PFSK-1 (cell line): Measurements from ENCODE around the gene NBEA.

Experiments used
- FOXP2 ChIP-seq: optimal IDR thresholded peaks from 2 replicates; pipeline ENCODE3; 2011; ENCODE audit warnings: borderline replicate concordance, control low read depth, inconsistent platforms; ENCODE audit not compliant: insufficient read depth; ENCODE audit errors: extremely low read length, extremely low read depth
- POLR2AphosphoS5 ChIP-seq: IDR thresholded peaks from 2 replicates; pipeline ENCODE4 v1.6.1; 2012; ENCODE audit warnings: low read depth, mild to moderate bottlenecking, control low read depth, low read length, moderate library complexity
- SIN3A ChIP-seq: IDR thresholded peaks from 2 replicates; pipeline ENCODE4 v1.6.1; 2012; ENCODE audit warnings: mild to moderate bottlenecking, low read length, moderate library complexity, borderline replicate concordance; ENCODE audit not compliant: insufficient read depth
- TAF1 ChIP-seq: IDR thresholded peaks from 2 replicates; pipeline ENCODE4 v1.6.1; 2012; ENCODE audit warnings: low read length, control low read depth, borderline replicate concordance; ENCODE audit not compliant: insufficient read depth
- TF ChIP-seq, protein P1 (sequence below), 2 experiments: IDR thresholded peaks; 2 replicates each; pipeline versions ENCODE4 v1.6.1 to v1.8.0; 2011 to 2012; ENCODE audit warnings: low read depth in 2 of 2, low read length in 2 of 2, control low read depth in 1 of 2, inconsistent platforms in 1 of 2, mild to moderate bottlenecking in 1 of 2, moderate library complexity in 1 of 2; ENCODE audit not compliant: insufficient read depth in 1 of 2

NBEA gene

DNA sequence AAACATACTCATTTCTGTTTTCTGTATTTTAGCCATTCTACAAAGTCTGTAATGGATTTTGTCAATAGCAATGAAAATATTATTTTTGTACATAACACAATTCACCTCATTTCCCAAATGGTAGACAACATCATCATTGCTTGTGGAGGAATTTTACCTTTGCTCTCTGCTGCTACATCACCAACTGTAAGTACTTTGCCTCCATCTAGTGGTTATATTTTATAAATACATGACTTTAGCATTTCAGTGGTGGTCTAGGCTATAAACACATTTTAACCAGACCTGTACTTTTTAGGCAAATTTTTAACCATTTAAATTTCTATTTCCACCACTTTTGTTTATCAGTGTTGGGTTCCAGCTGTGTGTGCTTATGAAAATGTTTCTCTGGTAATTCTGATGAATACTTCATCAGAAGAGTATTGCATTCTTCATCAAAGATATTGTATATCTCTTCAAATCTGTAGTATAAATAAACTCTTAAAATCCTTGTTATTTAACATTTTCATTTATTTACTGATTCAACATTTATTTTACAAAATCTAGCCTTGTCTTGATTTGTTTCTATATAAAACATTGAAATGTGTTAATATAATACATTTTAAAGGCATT, 222.4 kb downstream of the NBEA start:
- TF ChIP-seq POLR2AphosphoS5, result no peak

DNA sequence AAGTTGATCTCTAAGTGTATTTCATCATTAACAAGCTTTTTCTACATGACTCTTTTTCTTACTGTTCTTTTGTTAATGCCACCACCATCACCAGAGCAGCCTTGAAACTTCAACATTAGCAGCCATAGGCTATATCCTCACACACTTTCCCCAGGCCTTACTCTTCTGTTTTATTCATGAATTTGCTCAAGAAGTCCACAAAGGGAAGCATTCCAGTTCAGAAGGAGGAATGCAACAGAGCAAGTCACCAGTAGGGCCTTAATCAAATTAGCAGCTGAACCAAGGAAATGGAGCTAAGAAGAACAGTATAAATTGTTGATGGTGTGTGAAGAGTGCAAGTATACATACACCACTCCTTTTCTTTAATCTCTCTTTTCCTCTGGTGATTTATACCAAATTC, 223.1 kb downstream of the NBEA start:
- TF ChIP-seq, protein P1, sequence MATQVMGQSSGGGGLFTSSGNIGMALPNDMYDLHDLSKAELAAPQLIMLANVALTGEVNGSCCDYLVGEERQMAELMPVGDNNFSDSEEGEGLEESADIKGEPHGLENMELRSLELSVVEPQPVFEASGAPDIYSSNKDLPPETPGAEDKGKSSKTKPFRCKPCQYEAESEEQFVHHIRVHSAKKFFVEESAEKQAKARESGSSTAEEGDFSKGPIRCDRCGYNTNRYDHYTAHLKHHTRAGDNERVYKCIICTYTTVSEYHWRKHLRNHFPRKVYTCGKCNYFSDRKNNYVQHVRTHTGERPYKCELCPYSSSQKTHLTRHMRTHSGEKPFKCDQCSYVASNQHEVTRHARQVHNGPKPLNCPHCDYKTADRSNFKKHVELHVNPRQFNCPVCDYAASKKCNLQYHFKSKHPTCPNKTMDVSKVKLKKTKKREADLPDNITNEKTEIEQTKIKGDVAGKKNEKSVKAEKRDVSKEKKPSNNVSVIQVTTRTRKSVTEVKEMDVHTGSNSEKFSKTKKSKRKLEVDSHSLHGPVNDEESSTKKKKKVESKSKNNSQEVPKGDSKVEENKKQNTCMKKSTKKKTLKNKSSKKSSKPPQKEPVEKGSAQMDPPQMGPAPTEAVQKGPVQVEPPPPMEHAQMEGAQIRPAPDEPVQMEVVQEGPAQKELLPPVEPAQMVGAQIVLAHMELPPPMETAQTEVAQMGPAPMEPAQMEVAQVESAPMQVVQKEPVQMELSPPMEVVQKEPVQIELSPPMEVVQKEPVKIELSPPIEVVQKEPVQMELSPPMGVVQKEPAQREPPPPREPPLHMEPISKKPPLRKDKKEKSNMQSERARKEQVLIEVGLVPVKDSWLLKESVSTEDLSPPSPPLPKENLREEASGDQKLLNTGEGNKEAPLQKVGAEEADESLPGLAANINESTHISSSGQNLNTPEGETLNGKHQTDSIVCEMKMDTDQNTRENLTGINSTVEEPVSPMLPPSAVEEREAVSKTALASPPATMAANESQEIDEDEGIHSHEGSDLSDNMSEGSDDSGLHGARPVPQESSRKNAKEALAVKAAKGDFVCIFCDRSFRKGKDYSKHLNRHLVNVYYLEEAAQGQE (IDR thresholded peaks at IDR 0.05; ENCODE audit: insufficient read depth in 1 of 2, low read depth in 2 of 2, low read length in 2 of 2), result no peak
- no peak for TF ChIP-seq POLR2AphosphoS5
- no peak for TF ChIP-seq TAF1
- no peak for TF ChIP-seq FOXP2
- no peak for TF ChIP-seq SIN3A

DNA sequence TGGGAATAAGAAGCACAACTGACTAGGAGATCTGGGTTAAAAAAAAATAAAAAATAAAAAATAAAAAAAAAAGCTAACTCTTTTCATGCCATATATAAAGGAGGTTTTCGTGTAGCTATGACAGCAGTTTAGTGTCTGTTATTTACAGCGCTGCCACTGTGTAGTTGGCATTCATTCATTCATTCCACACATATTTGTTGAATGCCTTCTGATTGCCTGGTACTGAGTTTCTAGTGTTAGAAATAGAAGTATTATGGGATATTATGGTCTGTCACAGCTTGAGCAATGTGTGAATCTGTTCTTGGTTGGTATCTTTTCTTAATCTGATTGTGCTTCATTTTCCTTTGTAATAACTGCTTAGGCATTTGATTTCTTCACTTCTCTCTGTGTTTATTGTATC, 237.4 kb downstream of the NBEA start:
- no peak for TF ChIP-seq SIN3A
- no peak for TF ChIP-seq POLR2AphosphoS5
- TF ChIP-seq TAF1, result no peak
- TF ChIP-seq FOXP2, result no peak
- TF ChIP-seq, protein P1 (IDR thresholded peaks at IDR 0.05; ENCODE audit: insufficient read depth in 1 of 2, low read depth in 2 of 2, low read length in 2 of 2), result no peak

DNA sequence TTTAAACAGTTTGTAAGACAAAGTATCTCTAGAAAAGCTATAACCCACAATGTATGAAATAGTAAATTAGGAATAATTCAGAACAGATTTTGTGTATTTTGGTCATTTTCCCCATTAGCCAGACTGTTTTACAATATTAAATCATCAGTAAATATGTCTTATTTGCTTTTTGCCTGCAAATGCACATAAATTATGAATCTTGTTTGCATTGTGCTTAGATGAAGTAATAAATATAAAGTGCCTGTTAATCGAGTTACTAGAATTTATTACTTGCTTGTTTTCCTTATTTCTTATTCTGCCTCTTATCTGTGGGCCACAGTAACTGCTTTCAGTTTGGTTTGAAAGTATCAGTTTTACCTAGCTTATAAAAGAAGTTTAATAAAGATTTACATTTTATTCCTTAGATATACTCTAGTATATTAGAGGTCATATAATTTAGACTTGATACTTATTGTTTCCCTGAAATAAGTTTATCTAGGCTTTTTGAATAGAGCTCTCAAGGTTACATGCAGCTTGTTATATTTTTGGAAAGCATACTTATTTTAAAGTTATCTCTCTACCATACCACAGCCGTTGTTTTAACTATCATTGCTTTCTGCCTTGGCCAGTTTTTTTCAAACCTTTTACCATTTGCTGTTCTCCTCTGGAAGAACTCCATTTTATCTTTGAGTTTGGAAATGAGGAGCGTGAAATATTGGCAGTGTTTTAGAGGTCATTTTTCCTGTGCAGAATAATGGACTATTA, 238.0 kb downstream of the NBEA start:
- TF ChIP-seq POLR2AphosphoS5 (no peak), TAF1 (no peak), SIN3A (no peak), FOXP2 (no peak)
- TF ChIP-seq, protein P1 (IDR thresholded peaks at IDR 0.05; ENCODE audit: insufficient read depth in 1 of 2, low read depth in 2 of 2, low read length in 2 of 2), result no peak

DNA sequence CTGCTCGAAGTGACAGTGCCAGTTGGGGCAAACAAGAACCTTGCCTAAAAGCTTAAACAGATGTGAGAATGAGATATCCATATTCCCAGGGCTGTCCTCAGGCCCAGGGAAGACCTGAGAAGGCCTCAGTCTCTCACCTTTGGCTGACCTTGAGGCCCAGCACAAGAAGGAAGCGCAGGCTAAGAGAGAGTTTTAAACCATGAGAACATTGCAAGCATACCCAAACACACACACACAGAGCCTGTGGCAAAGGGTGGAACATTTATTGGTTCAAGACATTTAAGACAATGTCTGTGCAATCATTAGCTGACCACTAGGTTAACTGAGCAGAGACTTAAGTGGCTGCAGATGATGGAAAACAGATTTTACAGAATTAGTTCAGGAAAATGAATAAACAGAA, 248.2 kb downstream of the NBEA start:
- no peak for TF ChIP-seq TAF1
- TF ChIP-seq POLR2AphosphoS5, result no peak

DNA sequence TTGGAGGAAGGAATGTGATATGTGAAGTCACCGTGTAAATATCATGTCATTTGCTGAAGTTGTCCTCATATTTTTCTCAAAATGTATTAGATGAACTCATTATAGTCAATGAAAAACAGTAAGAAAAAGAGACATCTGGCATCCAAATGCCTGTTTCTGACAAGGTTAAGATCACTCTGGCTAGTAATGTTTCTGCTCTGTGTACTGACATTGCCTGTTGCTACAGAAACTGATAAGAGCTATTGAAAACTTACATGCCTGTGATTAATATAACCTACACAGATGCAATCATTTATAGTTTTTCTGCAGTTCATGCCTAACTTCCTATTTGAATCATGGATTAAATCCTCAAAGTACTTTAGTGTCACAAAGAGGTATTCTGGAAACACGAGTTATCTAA, 249.8 kb downstream of the NBEA start:
- TF ChIP-seq, protein P1 (IDR thresholded peaks at IDR 0.05; ENCODE audit: insufficient read depth in 1 of 2, low read depth in 2 of 2, low read length in 2 of 2), result no peak
- TF ChIP-seq TAF1, result no peak
- no peak for TF ChIP-seq SIN3A
- TF ChIP-seq POLR2AphosphoS5, result no peak
- TF ChIP-seq FOXP2, result no peak
